Measurements from ENCODE around the gene TMC3.

DNA sequence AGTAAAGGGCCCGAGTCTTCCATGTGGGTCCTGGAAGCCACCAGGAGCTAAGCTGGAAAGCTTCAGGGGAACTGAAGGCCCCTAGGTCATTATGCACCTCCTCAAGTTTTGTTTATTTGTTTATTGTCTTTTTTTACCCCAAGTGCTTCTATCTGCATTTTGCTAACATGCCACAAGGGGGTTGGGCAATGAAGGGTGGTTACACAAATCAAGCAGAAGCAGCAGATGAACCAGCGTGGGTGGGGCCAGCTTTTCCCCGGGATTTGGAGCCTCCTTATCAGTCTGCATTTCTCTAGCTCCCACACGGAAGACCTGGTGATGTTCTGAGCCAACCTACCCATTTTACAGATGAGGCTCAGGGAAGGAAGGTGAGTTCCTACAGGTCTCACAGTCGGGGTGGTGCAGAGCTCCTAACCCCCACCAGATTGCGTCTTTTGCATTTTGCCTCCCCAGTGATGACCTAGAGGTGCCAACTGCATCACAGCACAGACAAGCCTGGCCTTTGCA, 16.8 kb downstream of the TMC3 start:
- TF ChIP-seq, protein P1, sequence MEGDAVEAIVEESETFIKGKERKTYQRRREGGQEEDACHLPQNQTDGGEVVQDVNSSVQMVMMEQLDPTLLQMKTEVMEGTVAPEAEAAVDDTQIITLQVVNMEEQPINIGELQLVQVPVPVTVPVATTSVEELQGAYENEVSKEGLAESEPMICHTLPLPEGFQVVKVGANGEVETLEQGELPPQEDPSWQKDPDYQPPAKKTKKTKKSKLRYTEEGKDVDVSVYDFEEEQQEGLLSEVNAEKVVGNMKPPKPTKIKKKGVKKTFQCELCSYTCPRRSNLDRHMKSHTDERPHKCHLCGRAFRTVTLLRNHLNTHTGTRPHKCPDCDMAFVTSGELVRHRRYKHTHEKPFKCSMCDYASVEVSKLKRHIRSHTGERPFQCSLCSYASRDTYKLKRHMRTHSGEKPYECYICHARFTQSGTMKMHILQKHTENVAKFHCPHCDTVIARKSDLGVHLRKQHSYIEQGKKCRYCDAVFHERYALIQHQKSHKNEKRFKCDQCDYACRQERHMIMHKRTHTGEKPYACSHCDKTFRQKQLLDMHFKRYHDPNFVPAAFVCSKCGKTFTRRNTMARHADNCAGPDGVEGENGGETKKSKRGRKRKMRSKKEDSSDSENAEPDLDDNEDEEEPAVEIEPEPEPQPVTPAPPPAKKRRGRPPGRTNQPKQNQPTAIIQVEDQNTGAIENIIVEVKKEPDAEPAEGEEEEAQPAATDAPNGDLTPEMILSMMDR (IDR thresholded peaks at IDR 0.05; ENCODE audit: poor library complexity) = no peak
- TF ChIP-seq EZH2phosphoT487 (IDR thresholded peaks at IDR 0.05; ENCODE audit: low read depth, severe bottlenecking, unreplicated experiment) (no peak), EZH2 (IDR thresholded peaks at IDR 0.05; ENCODE audit: borderline replicate concordance) (no peak)

All from hepatocyte (in vitro differentiated cells).